SU-DHL-6 (cell line): ENCODE results near the gene LTF.

ENCODE experiments used
- EZH2phosphoT487 ChIP-seq: fragments of 200-600 bp; sonication (generic), shearing (Covaris generic); conservative IDR thresholded peaks from 2 replicates; pipeline ENCODE4 v1.6.1; 2018; ENCODE audit warnings: mild to moderate bottlenecking, antibody characterized with exemption, low read length, moderate library complexity, mixed read lengths
- TF ChIP-seq, protein P1 (sequence below): fragments of 200-600 bp; sonication (generic); IDR thresholded peaks from one replicate; pipeline ENCODE4 v1.5.1; 2017; ENCODE audit warnings: antibody characterized with exemption, mild to moderate bottlenecking, low read length, moderate library complexity; ENCODE audit not compliant: insufficient read depth, poor library complexity, severe bottlenecking

DNA sequence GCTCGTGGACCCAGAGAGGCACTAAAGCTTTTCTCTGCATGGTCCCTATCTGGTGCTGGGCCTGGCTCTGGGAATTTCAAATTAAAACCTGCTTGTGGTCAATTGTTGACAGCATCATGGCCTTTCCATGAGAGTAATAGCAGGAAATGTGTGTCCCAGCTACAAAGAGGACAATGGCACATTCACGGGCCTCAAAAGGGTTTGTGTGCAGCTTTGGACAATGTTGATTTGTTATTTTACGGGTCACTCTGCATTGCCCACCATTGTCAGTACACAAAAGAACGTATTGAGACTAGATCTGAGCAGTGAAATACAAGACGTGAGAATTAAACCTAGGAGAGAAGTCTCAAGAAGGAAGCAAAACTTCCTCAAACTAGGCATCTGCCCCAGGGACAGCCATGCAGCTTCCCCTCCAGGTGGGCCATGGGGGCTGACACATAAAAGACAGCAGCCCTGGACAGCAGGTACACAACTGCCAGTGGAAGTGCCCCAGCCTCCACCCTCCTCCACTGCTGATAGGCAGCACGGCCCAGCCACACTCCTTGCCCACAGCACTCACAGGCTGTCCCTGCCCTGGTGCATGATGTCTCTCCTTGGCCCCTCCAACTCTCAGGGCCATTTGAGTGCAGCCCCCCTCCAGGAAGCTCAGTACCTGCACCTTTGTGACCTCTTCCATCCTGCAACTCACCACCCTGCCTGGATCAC lies 15.9 kb upstream of the LTF start:
- TF ChIP-seq, protein P1, sequence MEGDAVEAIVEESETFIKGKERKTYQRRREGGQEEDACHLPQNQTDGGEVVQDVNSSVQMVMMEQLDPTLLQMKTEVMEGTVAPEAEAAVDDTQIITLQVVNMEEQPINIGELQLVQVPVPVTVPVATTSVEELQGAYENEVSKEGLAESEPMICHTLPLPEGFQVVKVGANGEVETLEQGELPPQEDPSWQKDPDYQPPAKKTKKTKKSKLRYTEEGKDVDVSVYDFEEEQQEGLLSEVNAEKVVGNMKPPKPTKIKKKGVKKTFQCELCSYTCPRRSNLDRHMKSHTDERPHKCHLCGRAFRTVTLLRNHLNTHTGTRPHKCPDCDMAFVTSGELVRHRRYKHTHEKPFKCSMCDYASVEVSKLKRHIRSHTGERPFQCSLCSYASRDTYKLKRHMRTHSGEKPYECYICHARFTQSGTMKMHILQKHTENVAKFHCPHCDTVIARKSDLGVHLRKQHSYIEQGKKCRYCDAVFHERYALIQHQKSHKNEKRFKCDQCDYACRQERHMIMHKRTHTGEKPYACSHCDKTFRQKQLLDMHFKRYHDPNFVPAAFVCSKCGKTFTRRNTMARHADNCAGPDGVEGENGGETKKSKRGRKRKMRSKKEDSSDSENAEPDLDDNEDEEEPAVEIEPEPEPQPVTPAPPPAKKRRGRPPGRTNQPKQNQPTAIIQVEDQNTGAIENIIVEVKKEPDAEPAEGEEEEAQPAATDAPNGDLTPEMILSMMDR, result no peak
- TF ChIP-seq EZH2phosphoT487, result no peak
